Neuronal stem cell (in vitro differentiated cells): Measurements from ENCODE around the gene RNF150.

Experiments
- DNase-seq: peaks from one replicate; pipeline ENCODE4 v3.0.0-alpha.2; 2013; ENCODE audit warnings: low spot score
- H2AFZ ChIP-seq: one replicate; pipeline ENCODE4 v1.6.1; 2013; ENCODE audit warnings: mild to moderate bottlenecking, low read length, inconsistent platforms
- H2AK5ac ChIP-seq: 2 replicates; pipeline ENCODE4 v1.6.1; 2013; ENCODE audit warnings: low read depth, mild to moderate bottlenecking, inconsistent platforms, low read length, moderate library complexity, mixed read lengths
- H2BK120ac ChIP-seq: 2 replicates; pipeline ENCODE4 v1.6.1; 2013; ENCODE audit warnings: low read depth, mild to moderate bottlenecking, inconsistent platforms, low read length, moderate library complexity, mixed read lengths
- H2BK12ac ChIP-seq: one replicate; pipeline ENCODE4 v1.6.1; 2013; ENCODE audit warnings: low read length, inconsistent platforms
- H2BK15ac ChIP-seq: 2 replicates; pipeline ENCODE4 v1.6.1; 2013; ENCODE audit warnings: mild to moderate bottlenecking, low read length, inconsistent platforms, mixed read lengths
- H2BK5ac ChIP-seq: one replicate; pipeline ENCODE4 v1.6.1; 2013; ENCODE audit warnings: inconsistent platforms, mild to moderate bottlenecking, low read length, moderate library complexity
- H3K14ac ChIP-seq: one replicate; pipeline ENCODE4 v1.6.1; 2013; ENCODE audit warnings: low read length, inconsistent platforms
- H3K18ac ChIP-seq: 2 replicates; pipeline ENCODE4 v1.6.1; 2013; ENCODE audit warnings: low read length, inconsistent platforms
- H3K23ac ChIP-seq: 2 replicates; pipeline ENCODE4 v1.6.1; 2013; ENCODE audit warnings: low read depth, mild to moderate bottlenecking, mixed read lengths, low read length, inconsistent platforms; ENCODE audit not compliant: poor library complexity
- H3K27ac ChIP-seq: replicated peaks from 3 replicates; pipeline ENCODE4 v1.5.1; 2013; ENCODE audit warnings: low read length, inconsistent platforms
- H3K27me3 ChIP-seq, 3 experiments: 2 replicates each; pipeline ENCODE4 v1.6.1; 2013; ENCODE audit warnings: low read length in 3 of 3, mild to moderate bottlenecking in 2 of 3, inconsistent platforms in 1 of 3, low read depth in 1 of 3, mixed read lengths in 1 of 3, moderate library complexity in 1 of 3; ENCODE audit not compliant: control insufficient read depth in 3 of 3, insufficient read depth in 3 of 3
- H3K36me3 ChIP-seq, 2 donors: replicated peaks in 1 of 2; 2 replicates each; pipeline ENCODE4 v1.6.1; 2013; ENCODE audit warnings: low read length in 2 of 2; ENCODE audit not compliant: control insufficient read depth in 2 of 2, insufficient read depth in 2 of 2
- H3K4ac ChIP-seq: 2 replicates; pipeline ENCODE4 v1.6.1; 2013; ENCODE audit warnings: inconsistent platforms, mild to moderate bottlenecking, low read length, moderate library complexity
- H3K4me1 ChIP-seq, 2 donors: 1 replicate in 1 of 2; 2 replicates in 1 of 2; pipeline ENCODE4 v1.6.1; 2013; ENCODE audit warnings: low read length in 2 of 2, low read depth in 1 of 2; ENCODE audit not compliant: control insufficient read depth in 2 of 2, insufficient read depth in 1 of 2
- H3K4me2 ChIP-seq: one replicate; pipeline ENCODE4 v1.6.1; 2013; ENCODE audit warnings: mild to moderate bottlenecking, low read length, inconsistent platforms; ENCODE audit not compliant: insufficient read depth, poor library complexity, severe bottlenecking
- H3K4me3 ChIP-seq, 2 donors: 2 replicates each; pipeline ENCODE4 v1.5.1; 2013; ENCODE audit warnings: low read length in 2 of 2, mild to moderate bottlenecking in 2 of 2, inconsistent platforms in 1 of 2, moderate library complexity in 1 of 2
- H3K79me1 ChIP-seq: one replicate; pipeline ENCODE4 v1.6.1; 2013; ENCODE audit warnings: low read depth, mild to moderate bottlenecking, inconsistent platforms, low read length, moderate library complexity
- H3K9ac ChIP-seq: one replicate; pipeline ENCODE4 v1.6.1; 2013; ENCODE audit warnings: mild to moderate bottlenecking, low read depth, low read length, inconsistent platforms; ENCODE audit not compliant: poor library complexity
- H3K9me3 ChIP-seq, 2 donors: replicated peaks in 1 of 2; 2 replicates each; pipeline versions ENCODE3 to v1.6.1; 2013; ENCODE audit warnings: low read length in 2 of 2, mild to moderate bottlenecking in 2 of 2, inconsistent platforms in 1 of 2, low read depth in 1 of 2, mixed read lengths in 1 of 2, moderate library complexity in 1 of 2; ENCODE audit not compliant: control insufficient read depth in 2 of 2, insufficient read depth in 1 of 2
- H4K8ac ChIP-seq: one replicate; pipeline ENCODE4 v1.6.1; 2013; ENCODE audit warnings: low read depth, mild to moderate bottlenecking, inconsistent platforms, low read length, moderate library complexity
- H4K91ac ChIP-seq: one replicate; pipeline ENCODE4 v1.6.1; 2013; ENCODE audit warnings: low read length, low read depth, mild to moderate bottlenecking, inconsistent platforms; ENCODE audit not compliant: poor library complexity
- WGBS, 2 donors: extraction: QIAGEN DNeasy Blood & Tissue Kit; methylation state at CpG; one replicate each; pipeline ENCODE4 v1.1.7; 2013; ENCODE audit warnings: missing lambda C conversion rate in 2 of 2, mixed read lengths in 1 of 2; ENCODE audit not compliant: insufficient read length in 2 of 2, insufficient replicate concordance in 1 of 2; ENCODE audit errors: extremely low coverage in 2 of 2; 5-methylcytosine and 5-hydroxymethylcytosine counted together

Gene RNF150

DNA sequence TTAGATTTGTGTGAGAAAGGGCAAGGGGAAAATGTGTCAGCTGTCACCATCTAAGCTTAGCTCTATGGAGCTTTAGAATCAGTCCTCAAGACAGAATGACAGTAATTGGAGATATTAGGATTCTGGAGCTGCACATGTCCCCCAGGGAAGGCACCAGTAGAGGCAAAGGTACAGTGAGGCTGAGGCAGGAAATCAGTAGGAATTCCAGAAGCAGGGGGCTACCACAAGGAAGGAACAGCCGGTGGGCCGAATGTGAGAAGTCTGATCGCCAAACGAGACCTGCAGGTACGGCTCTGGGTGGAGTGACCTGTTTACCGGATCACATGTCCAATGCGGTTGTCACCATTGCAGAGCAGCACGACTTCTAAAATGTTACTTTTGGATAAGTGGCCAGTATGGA lies 52.6 kb downstream of the RNF150 start:
- no peak for DNase-seq
- Histone ChIP-seq H2AK5ac (no peak overlapping the region), H3K4me3 (no peak overlapping the region), H3K18ac (no peak overlapping the region), H3K23ac (no peak overlapping the region), H3K27ac (no peak overlapping the region), H3K79me1 (no peaks in the 10 kb centered on the region), H2BK15ac (no peak overlapping the region), H2BK120ac (no peak overlapping the region), H3K4ac (no peak overlapping the region), H4K8ac (no peak overlapping the region), H3K9me3 (peaks cover 0 to 10% of the 10 kb centered on the region in 2 donors), H3K27me3 (no peaks in the 10 kb centered on the region), H3K14ac (no peak overlapping the region), H4K91ac (no peak overlapping the region), H3K36me3 (no peaks in the 10 kb centered on the region), H3K4me2 (no peak overlapping the region), H2AFZ (no peak overlapping the region), H2BK5ac (no peak overlapping the region), H3K4me1 (no peaks in the 10 kb centered on the region), H3K9ac (no peak overlapping the region), H2BK12ac (no peak overlapping the region)
- WGBS, 2 donors, result no CpG with 5 or more reads among the region's 8 CpGs

DNA sequence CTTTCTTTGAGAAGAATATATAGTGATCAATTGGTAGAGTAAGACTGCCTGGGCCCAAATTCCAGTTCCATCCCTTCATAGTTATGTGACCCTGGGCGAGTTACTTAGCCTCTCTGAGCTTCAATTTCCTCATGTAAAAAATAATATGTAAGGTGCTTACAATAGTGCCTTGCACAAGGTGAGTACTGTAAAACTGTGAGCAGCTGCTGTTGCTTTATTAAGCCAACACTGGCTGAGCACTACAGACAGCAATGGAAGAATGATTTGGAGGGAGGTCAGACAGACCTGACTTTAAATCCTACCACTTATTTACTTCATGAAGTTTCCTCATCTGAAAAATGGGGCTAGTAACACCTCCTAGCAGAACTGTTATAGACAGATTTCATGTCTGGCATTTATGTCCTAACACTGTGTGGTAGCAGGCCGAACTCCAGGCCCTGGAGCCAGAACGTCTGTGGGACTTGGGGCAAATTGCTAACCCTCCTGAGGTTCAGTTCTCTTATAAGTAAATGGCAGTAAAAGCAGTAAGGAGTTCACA lies 53.8 kb downstream of the RNF150 start:
- Histone ChIP-seq H2AK5ac (no peak overlapping the region), H3K4ac (no peak overlapping the region), H2BK15ac (no peak overlapping the region), H3K9ac (no peak overlapping the region), H2AFZ (no peak overlapping the region), H2BK120ac (no peak overlapping the region), H3K4me1 (no peaks in the 10 kb centered on the region), H3K14ac (no peak overlapping the region), H3K27ac (no peak overlapping the region), H4K91ac (no peak overlapping the region), H3K27me3 (no peaks in the 10 kb centered on the region), H3K18ac (no peak overlapping the region), H3K9me3 (no peaks in the 10 kb centered on the region), H3K4me2 (no peak overlapping the region), H3K79me1 (no peaks in the 10 kb centered on the region), H2BK12ac (no peak overlapping the region), H4K8ac (no peak overlapping the region), H3K4me3 (no peak overlapping the region), H2BK5ac (no peak overlapping the region), H3K36me3 (no peaks in the 10 kb centered on the region), H3K23ac (no peak overlapping the region)
- DNase-seq, result no peak
- no CpG with 5 or more reads among the region's 3 CpGs for WGBS, 2 donors

DNA sequence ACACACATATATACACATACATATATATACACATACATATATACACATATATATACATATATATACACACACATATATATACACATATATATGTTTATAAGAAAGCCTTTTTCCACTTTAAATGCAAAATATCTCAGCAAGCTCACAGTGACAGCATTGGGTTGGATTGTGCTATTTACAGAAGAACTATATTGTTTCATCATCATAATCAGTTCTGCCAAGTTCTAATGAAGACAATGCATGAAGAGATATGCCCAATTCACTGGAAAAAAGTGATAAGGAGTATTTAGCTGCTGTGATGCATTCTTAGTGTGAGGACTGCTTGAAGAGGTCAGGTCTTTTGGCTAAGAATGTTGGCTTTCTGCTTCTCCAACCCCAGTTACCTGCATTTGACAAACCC lies 54.4 kb downstream of the RNF150 start:
- no peak overlapping the region for H2AK5ac ChIP-seq
- H2BK5ac ChIP-seq, result no peak overlapping the region
- no peak overlapping the region for H3K9ac ChIP-seq
- no peak overlapping the region for H2BK120ac ChIP-seq
- DNase-seq, result no peak
- H3K4me1 ChIP-seq, result no peaks in the 10 kb centered on the region
- H3K4ac ChIP-seq, result no peak overlapping the region
- H3K36me3 ChIP-seq, result no peaks in the 10 kb centered on the region
- H3K4me3 ChIP-seq, result no peak overlapping the region
- no peak overlapping the region for H3K18ac ChIP-seq
- H3K79me1 ChIP-seq, result no peaks in the 10 kb centered on the region
- H3K27me3 ChIP-seq, result no peaks in the 10 kb centered on the region
- no peak overlapping the region for H4K91ac ChIP-seq
- H4K8ac ChIP-seq, result no peak overlapping the region
- no peak overlapping the region for H2BK12ac ChIP-seq
- no peak overlapping the region for H3K23ac ChIP-seq
- H3K14ac ChIP-seq, result no peak overlapping the region
- H2AFZ ChIP-seq, result no peak overlapping the region
- H2BK15ac ChIP-seq, result no peak overlapping the region
- no peak overlapping the region for H3K27ac ChIP-seq
- H3K4me2 ChIP-seq, result no peak overlapping the region
- no peaks in the 10 kb centered on the region for H3K9me3 ChIP-seq

DNA sequence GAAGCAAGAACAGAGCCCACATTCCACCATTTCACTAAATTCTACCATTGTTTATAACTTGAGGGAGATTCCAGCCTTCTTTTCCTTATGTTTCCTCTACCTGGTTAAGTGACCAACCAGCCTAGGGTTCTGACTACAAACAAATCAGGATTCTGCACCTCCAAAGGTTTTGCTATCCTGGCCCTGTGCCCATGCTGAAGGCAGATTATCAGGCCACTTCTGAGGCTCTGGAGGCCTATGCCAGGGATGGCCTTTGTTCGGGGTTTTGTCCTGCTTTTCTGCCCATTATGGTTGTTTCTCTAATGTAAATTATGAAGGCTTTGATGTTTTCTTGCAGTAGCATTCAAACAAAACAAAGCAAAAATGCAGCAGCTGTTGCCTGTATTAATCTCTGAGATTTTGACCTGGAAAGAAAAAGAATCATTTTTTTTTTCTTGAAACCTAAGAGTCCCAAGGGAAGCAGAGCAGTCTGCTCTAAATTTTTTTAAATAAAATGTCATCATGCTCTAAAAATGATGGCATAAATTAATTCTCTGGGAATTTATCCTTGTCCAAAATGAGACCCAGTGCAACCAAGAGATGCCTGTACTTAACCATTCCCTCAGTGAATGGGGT lies 55.6 kb downstream of the RNF150 start:
- no peak overlapping the region for H3K27ac ChIP-seq
- no peak overlapping the region for H2BK15ac ChIP-seq
- H3K23ac ChIP-seq, result no peak overlapping the region
- no peaks in the 10 kb centered on the region for H3K9me3 ChIP-seq
- H3K4me3 ChIP-seq, result no peak overlapping the region
- no peak overlapping the region for H2AFZ ChIP-seq
- H4K91ac ChIP-seq, result no peak overlapping the region
- no peak overlapping the region for H2BK5ac ChIP-seq
- H3K4me2 ChIP-seq, result no peak overlapping the region
- WGBS, 2 donors, result no CpG with 5 or more reads among the region's 1 CpG
- no peak overlapping the region for H3K18ac ChIP-seq
- no peaks in the 10 kb centered on the region for H3K27me3 ChIP-seq
- H2BK12ac ChIP-seq, result no peak overlapping the region
- no peaks in the 10 kb centered on the region for H3K36me3 ChIP-seq
- no peak overlapping the region for H3K4ac ChIP-seq
- H3K14ac ChIP-seq, result no peak overlapping the region
- H2AK5ac ChIP-seq, result no peak overlapping the region
- H3K9ac ChIP-seq, result no peak overlapping the region
- DNase-seq, result no peak
- H2BK120ac ChIP-seq, result no peak overlapping the region
- H4K8ac ChIP-seq, result no peak overlapping the region
- H3K4me1 ChIP-seq, result no peaks in the 10 kb centered on the region
- H3K79me1 ChIP-seq, result no peaks in the 10 kb centered on the region
